RPMI7951 (cell line): ENCODE measurements around the gene ITIH1. TPM values are rescaled to one million over a fixed set of nuclear protein-coding genes. Genes with fewer than 3 reads are reported as not detected.
A peak's percentile ranks its signal among the peaks of the same experiment; 100 is the strongest.

Experiments
- DNase-seq: peaks from one replicate; pipeline ENCODE4 v3.0.0-alpha.2; 2012; ENCODE audit warnings: low read depth
- total RNA-seq: library from RNA; depleted of rRNA; stranded (reverse); fragments of >200 nt; shearing (Covaris generic); gene quantifications from 2 replicates; pipeline ENCODE4 v1.2.3, GENCODE V29; 2014

ITIH1 gene
- total RNA-seq, 1 experiment from 2014 or later = not detected

DNA sequence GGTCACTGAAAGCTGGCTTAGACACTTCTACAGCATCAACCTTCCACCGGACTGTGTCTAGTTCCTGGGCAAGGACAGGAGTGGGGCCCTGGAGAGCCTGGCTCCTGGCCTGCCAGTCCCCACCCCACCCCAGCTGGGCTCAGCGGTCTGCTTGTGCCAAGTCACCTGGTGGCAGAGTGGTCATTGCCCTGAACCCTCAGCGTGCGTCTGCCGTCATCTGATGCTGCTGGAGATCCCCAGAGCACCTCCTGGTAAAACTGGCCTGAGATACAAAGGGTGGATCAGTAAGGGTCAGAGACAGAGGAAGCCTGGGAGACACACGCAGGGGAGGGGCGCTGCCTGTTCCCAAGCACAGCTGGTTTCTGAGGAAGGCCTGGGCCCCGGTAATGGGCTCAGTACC, 36.4 kb downstream of the ITIH1 start:
- no peak for DNase-seq

DNA sequence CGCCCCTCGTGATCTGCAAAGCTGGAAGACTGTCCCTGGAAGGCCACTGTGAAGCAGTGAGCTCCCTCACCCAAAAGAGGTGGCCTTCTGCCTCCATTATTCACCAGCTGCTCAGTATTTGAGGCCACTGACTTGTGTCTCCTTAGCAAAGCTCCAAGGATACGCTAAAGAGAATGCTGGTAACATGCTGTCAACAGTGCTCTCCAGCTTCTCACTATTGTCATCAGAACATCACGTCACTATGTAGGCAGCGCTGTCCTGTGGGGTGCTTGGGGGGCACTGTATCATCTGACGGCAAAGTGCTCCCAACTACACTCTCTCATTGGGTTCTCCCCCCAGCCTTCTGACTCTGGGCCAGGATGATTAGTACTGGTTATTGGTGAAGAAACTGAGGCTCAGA, 38.8 kb downstream of the ITIH1 start:
- no peak for DNase-seq

DNA sequence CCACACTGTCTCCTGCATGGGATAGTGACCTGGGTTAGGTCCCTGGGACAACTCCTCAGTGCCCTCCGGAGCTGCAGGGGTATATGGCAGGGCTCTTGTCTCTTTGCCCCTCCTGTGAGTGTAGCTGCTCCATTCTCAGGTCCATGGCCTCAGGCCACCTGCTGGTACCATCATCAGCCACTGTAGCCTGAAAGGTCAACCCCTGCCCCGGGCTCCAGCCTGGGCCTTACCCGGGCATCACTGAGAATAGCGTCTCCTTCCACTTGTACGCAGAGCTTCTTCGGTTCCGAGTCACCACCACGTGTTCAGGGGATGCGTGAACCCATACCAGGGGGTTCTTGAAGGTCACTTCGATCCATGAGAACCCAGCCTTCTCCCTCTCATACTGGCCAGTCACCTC, 39.3 kb downstream of the ITIH1 start:
- no peak for DNase-seq

DNA sequence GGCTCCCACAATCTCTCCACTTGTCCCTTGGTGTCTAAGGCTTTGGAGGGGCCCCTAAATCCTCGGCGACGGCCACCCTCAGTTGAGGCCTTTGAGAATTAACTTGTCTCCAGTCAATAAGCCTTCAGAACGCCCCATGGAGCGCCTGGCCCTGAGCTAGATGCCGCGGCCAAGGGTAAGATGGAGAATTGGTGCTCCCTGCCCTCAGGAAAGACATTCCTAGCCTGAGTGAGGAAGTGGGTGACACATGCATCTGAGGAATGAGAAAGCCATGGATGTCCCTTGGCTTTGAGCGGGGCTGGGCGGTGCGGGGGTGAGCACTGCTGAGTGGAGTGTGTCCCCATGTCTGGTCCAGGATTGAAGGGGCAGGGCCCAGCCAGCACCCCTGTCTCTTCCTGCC, 39.8 kb downstream of the ITIH1 start:
- DNase-seq = no peak

DNA sequence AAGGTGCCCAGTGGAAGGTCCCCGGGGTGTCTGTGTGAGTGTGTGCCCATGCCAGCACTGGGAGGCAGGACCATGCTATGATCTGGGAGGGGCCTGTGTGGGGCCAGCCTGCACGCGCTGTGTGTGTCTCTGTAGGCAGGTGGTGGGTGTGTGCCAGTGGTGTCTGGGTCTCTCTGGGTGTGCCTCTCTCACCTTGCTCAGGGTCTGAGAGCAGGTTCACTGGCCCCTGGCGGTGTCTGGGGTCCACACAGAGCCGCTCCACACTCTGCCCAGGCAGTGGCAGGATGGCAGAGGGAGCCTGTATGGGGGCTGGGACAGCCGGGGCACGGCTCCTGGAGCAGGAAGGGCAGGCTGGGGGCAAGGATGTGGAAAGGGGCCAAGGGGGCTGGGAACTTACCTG, 40.5 kb downstream of the ITIH1 start:
- no peak for DNase-seq

DNA sequence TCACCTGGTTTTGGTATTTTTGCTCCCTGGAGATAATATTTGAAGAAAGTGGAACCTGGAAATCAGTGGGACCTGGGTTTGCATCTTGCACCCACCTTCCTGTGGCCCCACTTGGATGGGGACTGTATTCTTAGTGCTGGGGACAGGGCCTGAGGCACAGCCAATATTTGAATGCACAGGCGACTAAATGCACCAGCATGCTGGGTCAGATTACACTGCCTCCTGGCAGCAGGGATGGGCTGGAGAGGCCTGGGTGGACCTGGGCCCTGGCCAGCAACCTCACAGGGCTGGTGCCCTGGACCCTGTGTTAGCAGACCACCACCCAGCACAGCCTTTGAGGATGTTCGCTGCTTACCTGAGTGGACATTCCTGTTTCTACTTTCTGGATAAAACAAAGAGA, 42.5 kb downstream of the ITIH1 start:
- DNase-seq = no peak

DNA sequence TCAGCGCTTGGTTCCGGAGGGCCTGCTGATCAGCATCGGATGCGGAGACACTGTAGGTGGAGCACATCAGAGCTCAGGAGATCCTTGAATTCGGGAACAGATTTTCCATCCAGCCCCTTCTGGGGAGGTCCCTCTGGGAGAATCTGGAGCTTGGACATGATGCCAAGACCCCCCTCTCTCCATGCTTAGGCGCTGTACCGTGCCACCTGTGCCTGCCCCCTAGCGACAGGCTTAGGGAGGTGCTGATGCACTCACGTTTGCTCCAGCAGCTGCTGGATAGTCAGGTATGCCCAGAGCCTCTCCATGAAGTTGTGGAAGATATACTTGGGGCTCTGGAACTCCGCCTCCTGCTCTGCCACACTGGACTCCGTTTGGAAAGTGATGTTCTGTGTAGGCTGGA, 43.3 kb downstream of the ITIH1 start:
- DNase-seq = no peak

DNA sequence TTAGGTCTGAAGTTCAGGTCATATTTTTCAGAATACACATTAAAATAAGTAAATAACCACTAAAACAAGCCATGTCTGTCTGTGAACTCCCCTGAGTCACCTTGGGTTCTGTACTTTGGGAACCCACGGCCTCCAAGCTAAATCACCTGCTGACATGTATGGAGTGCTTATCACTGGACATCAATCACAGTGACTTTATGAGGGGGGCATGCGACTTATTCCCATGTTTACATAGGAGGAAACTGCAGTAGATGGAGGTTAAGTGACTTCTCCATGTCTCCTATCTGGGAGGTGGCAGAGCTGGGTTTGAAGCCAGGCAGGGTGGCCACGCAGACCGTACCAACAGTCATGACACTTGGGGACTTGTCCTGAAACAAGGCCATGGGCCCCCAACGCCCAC, 45.0 kb downstream of the ITIH1 start:
- no peak for DNase-seq

DNA sequence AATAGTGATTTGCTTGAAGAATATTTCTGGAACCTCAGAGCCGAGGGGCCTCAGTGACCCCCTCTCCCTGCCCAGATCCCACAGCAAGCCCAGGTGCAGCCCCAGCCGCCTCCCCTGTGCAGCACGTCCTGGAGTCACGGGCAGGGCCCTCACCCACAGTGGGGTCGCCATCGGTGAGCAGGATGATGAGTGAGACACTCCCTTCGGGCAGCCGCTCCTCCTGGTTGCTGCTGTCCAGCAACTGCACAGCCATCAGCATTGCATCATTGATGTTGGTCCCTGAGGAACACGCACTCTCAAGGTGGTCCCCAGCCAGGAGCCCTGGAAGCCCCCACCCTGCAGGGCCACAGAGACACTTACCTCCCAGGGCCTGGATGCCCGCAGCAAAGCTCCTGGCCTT, 46.6 kb downstream of the ITIH1 start:
- DNase-seq = no peak

DNA sequence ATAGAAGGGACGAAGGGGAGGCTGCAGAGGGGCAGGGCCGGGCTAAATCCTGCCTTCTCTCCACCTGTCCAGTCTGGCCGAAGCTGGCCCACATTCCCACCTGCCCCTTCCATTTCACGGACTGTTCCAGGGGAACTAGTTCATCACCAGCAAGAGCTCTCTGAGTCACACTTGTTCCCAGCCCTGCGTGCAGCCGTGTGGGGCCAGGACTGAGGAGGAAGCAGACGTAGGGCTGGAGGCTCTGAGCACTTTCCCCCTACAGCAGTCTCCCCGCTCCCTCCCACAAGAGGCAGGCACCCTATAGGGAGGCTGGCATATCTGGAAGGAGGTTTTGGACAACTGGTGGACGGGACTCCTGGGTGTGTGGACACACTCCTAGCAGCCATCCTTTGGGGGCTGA, 50.0 kb downstream of the ITIH1 start:
- peak; percentile 59 for DNase-seq

DNA sequence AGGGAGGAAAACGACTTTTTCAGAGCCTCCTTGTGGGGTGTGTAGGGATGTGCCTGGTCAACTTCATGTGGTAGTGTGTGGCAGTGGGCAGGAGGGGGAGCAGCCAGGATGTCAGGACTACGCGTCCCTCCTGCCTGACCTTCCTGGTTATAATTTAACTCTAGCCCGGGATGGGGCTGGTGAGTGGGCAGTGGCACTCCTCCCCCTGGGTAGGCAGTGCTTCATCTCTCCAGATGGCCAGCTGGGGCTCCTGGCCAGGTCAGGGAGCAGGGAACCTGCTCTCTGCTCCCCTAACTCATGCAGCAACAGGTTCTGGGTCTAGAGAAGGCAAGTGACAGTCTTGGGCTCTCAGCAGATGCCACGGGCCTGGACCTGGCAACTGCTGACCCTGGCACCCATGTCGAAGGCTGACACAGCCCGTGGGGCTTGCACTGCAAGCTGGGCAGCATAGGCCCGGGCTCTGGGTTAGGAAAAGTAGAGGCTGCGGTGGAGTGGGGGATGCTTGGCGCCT, 50.5 kb downstream of the ITIH1 start:
- DNase-seq = peak; percentile 10

DNA sequence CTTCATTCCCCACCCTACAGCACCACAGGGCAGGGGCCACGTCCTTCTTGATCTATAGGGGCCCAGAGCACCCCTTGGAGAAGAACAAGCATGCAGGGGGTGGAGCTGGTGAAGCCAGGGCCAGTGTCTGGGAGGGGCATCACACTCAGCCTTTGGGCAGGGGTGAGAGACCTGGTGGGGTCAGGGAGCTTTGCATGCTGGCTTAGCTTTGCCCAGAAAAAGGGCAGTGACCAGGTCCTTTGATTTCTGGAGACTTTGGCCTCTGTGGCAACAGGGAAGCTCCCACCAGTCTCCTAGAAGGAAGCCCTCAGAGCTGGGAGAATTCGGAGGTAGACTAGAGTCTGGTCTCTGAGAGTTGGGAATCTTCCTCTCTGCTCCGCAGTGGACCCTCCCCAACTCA, 52.1 kb downstream of the ITIH1 start:
- no peak for DNase-seq

DNA sequence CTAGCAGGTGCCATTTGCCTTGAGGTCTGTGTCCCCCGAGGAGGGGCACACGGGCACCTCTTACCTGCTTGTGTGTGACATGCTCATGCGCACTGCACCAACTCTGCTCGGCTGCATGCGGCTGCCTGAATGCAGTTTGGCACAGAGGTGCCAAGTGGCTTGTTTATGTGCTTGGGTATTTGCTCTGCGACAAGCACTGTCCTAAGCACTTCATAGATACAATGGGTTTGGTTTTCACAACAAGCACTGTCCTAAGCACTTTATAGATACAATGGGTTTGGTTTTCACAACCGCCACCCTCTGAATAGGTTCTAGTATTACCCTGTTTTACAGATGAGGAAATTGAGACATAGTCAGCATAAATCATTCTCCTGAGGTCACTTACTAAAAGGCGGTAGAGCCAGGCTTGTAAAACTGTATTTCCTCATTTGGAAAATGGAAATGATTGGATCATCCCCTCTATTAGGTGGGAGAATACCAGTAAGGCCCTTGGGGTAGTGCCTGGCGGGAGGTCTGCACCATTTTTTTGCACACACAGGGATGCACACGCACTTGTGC, 52.6 kb downstream of the ITIH1 start:
- DNase-seq = no peak

DNA sequence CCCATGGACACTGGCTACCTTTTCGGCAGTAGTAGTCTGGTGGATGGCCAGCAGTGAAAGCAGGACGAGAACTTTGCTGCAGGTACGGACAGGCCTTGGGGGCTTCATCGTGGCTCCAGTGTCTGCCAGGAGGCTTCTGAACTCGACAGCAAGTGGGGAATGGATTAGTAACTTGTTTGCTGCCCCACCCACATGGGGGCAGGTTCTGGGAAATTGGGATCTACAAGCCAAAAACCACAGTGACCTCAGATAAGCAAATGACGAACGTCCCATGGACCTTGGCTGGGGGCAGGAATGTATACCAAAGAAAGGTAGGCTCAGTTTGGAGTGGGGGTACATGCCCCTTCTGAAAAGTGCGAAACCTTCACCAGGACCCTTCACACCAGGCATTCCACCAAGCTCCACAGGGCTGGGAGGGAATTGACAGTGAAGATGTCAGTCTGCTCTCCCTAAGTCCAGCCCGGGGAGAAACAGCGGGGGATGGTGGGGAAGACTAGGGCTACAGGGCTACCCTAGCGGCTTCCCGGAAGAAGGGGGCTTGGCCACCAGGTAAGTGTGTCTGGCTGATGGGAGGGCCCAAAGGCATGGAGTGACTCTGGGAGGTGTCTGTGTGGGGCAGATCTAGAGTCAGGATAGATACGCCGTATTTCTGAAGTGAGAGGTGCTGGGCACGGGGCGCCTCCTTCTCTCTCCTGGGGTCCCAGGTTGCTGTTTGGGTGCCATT, 53.3 kb downstream of the ITIH1 start, which contains the start of gene ITIH4:
ITIH4 (minus strand) TSS at position 138 of the 724 bp plus-strand sequence; CDS start at position 108, 30 bp downstream.
- peak; percentile 45 for DNase-seq

DNA sequence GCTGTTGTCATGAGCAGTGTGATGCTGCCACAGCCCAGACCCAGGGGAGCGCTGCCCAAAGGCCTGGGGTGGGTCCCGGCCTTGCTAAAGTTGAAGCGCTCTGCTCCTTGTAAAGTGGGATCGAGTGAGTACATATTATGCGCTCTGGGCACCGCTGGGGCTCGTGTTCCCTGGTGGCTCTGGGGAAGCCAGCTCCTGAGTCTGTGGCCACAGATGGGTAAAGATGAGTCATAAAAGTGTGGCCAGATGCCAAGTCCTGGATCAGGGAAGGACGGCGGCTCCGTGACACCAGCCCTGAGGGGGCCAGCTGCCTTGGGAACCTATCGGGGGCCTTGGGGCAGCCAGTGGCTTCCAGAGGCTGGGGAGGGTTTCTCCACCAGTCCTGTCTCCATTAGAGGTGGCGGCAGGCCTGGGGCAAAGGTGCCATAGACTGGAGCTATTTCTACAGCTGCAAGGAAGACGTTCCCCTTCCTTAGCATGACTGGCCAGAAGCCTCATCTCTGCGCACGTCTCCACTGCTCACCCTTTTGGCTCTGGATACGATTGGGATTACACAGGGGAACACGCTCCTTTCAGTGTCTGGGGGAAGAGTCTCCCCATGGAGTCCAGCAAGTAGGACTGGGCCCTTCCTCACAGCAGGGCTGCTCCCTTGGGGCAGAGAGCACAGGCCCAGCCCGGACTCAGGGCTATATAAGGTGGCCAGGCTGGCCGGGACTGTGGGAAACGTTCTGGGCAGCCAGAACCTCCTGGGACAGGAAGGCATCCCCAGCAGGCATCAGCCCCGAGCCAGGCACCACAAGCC, 54.3 kb downstream of the ITIH1 start:
- DNase-seq = peak; percentile 98

DNA sequence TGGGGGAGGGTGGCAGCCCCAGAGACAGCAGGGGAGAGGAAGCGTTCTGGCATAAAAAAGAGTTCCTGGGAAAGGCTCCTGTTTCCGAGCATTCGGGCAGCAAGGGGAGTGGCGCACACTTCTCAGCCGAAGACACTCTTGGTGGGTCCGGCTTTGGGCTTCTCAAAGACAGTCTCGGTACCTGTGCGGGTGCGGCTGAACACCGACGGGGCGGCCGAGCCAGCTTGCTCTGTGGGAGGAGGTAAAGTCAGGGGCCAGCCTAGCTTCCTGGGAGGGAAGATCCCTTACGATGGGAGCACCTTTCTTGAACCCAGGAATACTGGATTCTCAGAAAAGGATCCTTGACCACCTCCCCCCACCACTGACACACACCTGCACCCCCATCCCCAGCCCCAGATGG, 55.8 kb downstream of the ITIH1 start:
- DNase-seq = no peak

DNA sequence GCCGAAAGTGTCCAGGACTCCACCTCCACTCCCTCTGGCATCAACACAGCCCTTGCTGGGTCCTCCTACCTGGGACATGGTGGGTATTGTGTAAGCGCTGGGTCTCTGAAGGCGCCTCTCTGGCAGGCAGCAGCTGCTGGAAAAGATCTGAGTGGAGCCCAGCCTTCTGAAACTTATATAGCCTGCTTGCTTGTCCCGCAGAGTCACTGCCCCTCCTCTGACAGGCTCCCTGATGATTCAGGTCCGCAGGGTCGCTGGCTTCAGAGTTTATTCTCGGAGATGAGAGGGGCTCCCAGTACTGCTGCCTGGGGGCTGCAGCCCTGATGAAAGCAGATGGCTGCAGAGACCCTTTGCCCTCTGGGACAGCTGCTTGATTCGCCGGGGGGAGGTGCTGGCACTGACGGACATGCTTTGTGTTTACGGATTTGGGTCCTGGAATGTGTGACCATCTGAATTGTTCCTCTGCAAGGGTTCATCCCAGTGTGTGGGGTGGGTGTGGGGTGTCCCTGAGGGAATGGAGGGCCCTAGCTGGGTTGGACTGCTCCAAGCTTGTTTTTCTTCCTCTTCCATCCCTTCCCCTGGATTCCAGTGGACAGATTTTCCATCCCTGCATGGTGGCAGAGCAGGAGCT, 57.6 kb downstream of the ITIH1 start, which contains the start of gene MUSTN1:
MUSTN1 (minus strand) TSS at position 149 of the 631 bp plus-strand sequence; CDS start at position 78, 71 bp downstream.
- DNase-seq = no peak

DNA sequence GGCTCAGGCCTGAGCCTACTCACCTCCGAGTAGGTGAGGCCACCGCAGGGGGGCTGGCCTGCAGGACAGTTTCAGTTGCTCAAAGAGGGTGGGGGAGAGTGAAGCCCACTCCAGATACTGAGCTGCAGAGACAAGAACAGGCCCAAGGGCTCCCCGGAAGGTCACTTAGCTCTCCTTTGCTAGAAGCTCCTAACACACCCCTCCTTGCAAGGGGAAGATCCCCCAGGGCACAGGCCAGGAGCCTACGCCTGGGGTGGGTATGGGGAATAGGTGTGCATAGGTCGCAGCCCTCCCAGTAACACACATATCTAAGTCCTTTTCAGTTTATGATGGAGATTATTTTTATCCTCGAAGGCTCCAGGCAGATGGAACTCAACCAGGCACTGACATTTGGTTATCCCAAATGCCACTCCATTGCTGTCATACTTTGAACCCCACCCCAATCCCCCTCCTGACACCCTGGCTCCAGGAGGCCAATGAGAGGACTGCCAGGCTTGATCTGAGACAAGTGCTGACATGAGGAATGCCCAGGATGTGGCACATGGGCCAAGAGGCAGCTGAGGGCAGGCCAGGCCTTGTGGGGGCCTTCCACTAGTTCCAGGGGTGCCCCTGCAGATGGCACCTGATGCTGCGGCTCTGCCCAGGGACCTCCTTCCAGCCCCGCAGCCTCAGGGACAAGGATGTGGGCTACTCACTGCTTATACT, 58.5 kb downstream of the ITIH1 start:
- DNase-seq = no peak

DNA sequence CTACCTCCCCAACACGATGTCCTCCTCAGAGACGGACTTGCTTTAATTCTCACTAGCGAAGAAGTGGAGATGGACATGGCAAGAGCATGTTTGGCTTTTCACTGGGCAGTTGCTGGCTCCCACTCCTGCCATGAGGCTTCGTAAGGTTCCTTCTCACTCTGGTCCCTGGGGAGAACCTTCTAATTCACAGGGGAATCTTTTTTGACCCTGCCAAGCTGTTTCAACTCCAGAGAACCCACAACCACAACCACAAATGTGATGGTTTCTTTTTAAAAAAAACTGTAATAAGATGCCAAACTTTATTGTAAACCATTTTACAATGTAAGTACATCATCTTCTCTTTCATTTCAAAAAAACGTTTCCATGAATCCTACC, 59.1 kb downstream of the ITIH1 start:
- DNase-seq = no peak

DNA sequence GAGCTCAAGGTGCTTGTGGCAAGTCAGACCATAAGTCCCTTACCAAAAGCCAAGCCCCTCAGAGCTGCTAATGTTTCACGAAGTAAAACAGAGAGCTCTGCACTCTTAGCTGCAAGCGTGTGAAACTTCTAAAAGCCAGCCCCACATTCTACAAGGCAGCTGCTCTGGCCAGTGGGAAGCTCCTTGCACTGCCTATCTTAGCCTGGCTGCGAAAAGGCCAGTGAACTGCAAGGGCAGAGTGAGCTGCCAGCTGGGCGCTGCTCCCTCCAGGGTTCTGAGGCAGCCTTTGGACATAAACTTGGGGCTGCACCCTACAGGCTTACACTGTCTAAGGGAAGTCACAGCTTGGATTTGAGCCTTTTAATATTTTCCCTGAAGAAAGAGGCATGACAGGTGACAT, 59.6 kb downstream of the ITIH1 start:
- DNase-seq = no peak

DNA sequence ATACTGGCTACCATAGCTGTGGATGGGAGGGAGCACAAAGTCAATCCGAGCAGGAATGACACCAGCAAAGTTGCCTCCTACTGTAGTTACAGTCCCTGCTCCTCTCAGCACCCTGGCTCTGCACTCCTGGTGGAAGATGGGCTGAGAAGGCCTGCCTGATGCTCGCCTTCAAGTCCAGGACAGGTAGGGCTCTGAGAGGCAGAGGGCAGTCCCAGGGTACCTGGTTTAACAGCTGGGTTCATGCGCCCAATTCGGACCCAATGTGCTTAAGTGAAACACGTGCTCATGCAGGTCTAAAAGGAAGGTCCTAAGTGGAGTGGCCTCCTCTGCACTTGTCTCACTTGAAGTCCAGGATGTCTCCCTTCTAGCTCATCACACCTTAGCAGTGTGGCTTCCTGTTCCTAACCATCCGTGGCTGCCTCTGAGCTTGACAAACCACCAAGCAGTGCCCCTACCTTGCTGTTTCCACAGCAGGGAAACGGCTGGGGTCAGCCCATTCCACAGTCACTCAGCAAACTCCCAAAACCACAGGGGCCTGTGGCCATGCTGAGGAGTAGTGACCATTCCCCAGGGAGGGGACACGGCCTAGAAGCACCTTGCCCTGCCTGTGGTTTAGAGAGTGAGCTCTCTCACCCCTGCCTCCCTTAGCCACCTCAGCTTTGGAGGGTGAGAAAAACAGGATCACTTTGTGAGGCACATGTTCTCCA, 61.3 kb downstream of the ITIH1 start:
- DNase-seq = no peak
